Stimulated activated CD8-positive, alpha-beta memory T cell treated with anti-CD3 and anti-CD28 coated beads, Interleukin-2, amount 100 ng/mL, for 1 hour (primary cell): ENCODE results near the gene PAX8.

Source experiments
- DNase-seq, 2 donors: peaks; one replicate each; pipeline ENCODE4 v3.0.0-alpha.2; 2020; ENCODE audit warnings: low read depth in 2 of 2

PAX8 gene

DNA sequence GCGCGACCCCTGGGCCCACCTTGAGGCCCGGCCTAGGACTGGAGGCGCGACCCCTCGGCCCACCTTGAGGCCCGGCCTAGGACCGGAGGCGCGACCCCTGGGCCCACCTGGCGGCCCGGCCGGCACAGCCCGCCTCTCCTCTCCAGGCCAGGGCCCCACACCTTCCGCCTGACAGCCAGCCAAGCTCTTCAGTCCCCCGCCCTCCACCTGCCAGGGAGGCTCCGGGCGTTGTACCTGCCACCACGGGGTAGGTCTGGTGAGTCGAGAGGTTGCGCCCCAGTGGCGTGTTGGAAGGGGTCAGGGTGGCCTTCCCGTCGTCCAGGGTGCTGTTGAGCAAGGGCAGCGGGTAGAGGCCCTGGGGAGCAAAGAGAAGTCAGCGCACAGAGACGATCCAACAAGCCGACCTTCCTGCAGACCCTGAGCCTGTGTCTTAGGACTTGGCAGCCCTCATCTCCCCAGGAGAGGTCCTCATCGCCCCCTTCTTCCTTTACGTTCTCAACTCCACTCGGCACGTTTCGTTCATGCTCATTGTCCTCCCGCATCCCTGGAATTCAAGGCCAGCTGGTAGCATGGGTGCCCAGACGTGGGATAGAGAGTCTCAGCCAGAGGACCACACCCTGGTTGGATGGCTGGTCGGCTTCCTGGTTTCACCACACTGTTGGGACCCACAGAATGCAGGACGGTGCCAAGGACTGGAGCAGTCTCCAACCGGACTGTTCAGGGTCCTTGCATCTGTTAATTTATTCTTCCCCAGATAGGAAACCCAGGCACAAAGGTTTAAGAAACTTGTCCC lies 42.2 kb downstream of the PAX8 start:
- no peak for DNase-seq

GRCh38 chr2:113235347-113236226 lies 43.1 kb downstream of the PAX8 start:
- DNase-seq: peak; percentile 15 to 36

DNA sequence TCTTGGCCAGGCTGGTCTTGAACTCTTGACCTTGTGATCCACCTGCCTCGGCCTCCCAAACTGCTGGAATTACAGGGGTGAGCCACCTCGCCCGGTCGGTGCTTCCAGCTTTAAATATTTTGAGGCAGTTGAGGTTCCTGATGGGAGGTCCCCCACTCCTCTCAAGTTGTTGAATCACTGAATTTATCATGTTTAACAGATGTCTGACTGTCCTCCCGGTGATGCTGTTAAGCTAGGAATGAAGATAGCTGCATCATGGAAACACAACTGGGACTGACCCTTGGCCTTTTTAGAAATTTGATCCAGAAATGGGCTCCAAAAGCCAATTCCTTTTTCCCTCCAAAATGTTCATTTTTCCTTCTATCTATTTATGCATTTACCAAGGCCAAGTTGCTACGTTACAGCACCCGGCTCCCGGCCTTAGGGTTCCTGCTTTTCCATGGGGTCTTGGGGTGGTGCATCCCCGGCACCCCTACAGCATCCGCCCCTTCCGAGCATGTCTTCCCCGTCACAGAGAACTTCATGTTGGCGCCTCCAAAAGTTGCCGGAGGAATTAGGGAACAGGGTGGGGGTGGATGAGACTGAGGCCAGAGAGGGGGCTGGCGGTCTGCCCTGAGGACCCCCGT lies 43.9 kb downstream of the PAX8 start:
- DNase-seq: no peak

- DNase-seq: no peak
These were observed 44.8 kb downstream of the PAX8 start for GRCh38 chr2:113233593-113234550.

GRCh38 chr2:113232740-113233139 lies 46.0 kb downstream of the PAX8 start:
- DNase-seq: no peak

DNA sequence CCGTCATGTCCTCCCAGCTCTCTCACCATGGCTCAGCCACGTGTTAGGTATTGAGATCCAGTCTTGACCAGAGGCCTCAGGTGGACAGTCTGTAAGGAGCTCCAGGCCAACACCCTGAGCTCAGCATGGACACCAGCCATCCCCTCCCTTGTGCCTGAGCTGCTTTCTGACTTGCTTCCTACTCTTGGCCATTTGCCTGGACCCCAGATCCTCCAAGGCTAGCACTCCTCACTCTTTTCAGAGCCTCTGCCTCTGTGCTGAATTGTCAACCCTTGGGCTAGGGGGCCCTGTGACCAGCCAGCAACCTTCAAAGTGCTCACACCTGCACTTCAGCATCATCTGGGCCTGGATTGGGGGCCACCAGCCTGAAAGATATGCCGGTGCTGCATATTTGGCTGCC lies 46.6 kb downstream of the PAX8 start:
- no peak for DNase-seq

GRCh38 chr2:113231064-113231463 lies 47.7 kb downstream of the PAX8 start:
- no peak for DNase-seq

- no peak for DNase-seq
These were observed 48.2 kb downstream of the PAX8 start for GRCh38 chr2:113230531-113230930.

GRCh38 chr2:113229795-113230194 lies 48.9 kb downstream of the PAX8 start:
- no peak for DNase-seq

DNA sequence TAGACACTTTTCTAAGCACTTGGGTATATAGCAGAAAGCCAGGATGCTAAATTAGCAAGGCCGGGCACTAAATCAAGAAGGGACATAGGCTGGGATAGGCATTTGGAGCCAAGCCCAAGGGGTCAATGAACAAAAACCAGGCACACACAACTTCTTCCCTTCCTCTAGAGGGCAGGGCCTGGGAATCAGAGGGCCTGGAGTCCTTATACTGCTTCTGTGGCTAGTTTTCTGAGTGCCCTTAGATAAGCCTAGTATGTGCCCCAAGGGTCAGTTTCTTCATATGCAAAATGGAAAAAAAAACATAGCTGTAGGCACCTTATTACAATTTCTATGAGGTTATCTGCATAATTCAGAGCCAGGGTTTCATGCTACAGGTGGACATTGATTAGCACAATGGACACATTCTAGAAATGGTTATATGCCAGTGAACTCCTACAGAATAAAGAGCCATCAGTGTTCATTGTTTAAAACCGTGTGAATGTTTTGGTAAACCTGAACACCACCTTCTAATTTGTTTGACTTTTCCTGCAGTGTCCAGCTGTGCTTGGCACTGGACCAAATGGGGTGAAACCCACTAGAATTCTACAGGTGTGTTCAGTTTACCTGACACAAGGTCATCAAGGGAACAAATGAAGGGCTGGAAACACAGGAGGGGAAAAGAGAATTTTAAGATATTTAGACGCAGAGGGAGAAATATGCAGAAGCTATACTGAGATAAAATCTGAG lies 49.6 kb downstream of the PAX8 start:
- DNase-seq: no peak

DNA sequence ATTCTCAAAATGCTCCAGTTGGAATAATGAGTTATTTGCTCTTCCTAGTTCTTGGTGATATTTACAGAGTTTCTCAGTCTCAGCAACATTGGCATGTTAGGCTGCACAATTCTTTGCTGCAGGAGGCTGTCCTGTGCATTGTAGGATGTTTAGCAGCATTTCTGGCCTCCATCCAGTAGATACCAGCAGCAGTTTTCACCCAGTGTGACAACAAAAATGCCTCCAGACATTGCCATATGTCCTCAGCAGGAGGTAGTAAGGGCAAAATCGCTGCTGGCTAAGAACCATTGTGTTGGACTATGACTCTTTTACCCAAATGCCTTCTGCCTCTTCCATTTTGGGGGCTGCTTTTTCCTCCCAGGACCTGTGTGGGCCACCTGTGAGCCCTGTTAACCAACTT lies 50.4 kb downstream of the PAX8 start:
- DNase-seq: no peak

DNA sequence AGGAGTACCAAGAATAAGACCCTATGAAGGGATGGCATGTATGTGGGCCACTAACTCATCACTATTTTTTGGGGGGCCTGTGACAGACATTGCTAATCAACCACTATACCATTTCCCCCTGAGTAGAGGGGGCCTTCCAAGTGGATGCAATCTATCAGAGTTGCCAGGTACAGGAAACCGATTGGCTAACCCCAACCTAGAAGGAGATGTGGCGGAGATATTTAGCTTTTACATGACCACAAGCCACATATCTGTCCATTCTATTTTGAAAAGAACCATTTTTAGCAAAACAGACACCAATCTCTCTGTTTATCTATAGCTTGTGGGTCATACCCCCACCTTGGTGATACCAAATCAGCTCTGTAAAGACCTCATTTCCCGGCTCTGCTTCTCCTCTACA lies 51.0 kb downstream of the PAX8 start:
- no peak for DNase-seq

DNA sequence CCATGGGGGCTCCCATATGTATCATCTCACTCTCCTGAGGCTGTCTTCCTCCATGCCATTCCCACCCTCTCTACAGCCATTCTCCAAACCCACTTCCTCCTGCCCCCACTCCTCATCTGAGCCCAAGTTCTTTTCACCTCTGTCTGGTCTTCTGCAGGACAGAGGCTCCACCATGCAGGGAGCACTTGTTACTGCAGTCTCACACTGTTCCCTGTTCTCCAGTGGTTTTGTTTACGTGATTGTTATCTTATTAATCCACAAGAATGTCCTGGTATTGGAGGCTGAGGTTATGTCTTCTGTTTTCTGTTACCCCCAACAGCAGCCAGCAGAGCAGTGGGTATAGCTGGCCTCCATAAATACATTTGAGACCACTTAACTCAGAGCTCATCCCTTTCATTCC lies 51.4 kb downstream of the PAX8 start:
- DNase-seq: no peak

DNA sequence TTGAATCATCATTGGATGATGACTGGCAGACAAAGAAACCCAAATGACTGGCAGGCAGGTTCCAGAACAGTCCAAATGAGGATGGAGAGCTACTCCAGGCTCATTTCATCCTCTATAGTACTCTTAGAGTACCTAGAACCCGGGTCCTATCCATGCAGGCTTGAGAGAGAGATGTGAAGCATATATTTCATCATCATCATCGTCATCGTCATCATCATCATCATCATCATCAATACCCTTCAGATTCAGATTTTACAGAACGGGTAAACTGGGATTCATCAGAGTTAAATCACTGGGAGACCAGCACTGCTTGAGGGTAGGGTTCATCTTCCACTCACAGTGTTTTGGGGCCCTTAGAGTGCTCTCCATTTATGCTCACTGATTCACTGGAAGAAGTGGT lies 52.3 kb downstream of the PAX8 start:
- no peak for DNase-seq

DNA sequence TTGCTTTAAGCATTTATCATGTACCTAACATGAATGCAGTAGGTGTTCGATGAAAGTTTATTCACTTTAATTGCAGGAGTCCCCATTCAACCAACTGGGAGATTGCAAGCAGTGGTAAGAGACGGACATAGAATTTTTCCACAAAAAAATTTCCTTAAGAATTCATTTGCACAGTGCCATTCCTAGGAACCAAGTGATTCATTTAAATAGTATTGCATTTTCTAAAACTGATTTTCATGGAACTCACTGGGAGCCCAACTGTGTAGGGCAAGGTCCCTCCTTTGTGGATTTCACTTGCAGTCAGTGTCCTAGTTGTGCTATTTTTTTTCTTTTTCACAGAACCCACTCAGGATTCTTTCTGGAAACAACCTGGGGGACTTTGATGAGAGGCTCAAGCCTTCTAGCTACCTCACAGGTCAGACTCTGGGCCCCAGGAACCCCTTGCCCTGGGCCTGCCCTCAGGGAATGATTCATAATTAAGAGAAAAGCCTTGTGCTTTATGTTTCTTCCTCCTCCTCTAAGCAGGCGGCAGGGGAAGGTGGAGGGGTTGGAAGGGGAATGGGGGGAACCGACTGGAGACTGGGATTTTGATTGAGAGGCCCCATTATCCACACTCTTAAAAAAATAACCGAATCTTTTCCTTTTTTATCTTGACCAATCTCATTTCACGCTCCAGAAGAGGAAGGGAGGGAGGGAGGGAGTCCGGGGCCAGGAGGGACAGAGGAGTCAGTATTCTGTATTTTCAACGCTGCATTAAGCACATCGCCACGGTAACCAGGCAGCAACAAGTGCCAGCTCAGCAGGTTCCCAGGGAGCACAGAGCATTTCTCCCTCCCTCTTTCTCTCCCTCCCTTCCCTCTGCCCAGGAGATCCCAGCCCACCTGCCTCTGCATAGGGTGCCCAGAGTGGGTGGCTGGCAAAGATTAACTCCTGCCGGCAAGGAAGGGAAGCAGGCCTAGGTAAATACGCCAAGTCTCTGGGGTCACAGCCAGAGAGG lies 53.2 kb downstream of the PAX8 start:
- DNase-seq: no peak

DNA sequence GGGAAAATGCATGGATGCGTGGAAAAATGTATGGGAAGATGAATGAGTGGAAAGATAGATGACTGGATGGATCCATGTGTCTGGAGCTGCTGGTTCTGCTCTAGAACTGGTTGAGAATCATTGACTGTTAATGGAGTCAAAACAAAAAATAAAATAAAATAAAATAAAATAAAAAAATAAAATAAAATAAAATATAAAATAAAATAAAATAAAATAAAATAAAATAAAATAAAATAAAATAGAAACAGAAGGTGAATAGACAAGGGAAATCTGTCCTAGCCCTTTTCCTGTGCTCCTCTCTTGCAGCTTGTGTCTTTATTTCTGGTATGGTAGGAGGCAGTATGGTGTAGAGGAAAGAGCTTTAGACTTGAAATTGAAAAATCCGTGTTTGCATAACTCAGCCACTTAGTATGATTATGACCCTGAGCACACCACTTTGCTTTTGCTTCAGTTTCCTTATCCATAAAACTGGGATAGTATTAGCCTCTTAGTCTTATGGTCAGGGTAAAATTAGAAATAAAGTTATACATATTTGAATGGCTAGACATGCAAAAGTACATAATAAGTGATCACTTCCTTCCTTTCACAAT lies 54.0 kb downstream of the PAX8 start:
- DNase-seq: no peak

GRCh38 chr2:113223813-113224212 lies 54.9 kb downstream of the PAX8 start:
- DNase-seq: no peak

- no peak for DNase-seq
These were observed 56.9 kb downstream of the PAX8 start for GRCh38 chr2:113221846-113222245.
